Activated CD4-positive, alpha-beta T cell treated with anti-CD3 and anti-CD28 coated beads, Interleukin-2, amount 10 ng/mL, durations not matched to agents 7 days and 5 days (primary cell): ENCODE results near the gene STON2. TPM values are rescaled to one million over a fixed set of nuclear protein-coding genes. Genes with fewer than 3 reads are reported as not detected.

Experiments
- total RNA-seq, 2 experiments: library from RNA; stranded (reverse); gene quantifications; one replicate each; pipeline ENCODE4 v1.2.3, GENCODE V29; 2021

The STON2 gene
- total RNA-seq, 2 experiments from 2014 or later: 0.72 to 1.1 TPM

Other genes starting within 250 kb of the STON2 start
- 10 to 100 TPM; 35.3 to 46.9 TPM for gene GTF2A1, start 179.4 kb downstream of the STON2 start, total RNA-seq
- 10 to 100 TPM; 52.3 to 60.8 TPM for gene SEL1L, start 133.5 kb upstream of the STON2 start, total RNA-seq